Effector memory CD4-positive, alpha-beta T cell (primary cell): Measurements from ENCODE around the gene TAS2R40.
"Not testable (repeated sequence)": the region's sequence is repeated elsewhere in the genome, so short reads cannot be mapped to it uniquely, and the experiment has no call there.

Source experiments
- DNase-seq, 3 donors: peaks; one replicate each; pipeline ENCODE4 v3.0.0-alpha.2; 2020
- H3K27ac ChIP-seq: 2 replicates; pipeline ENCODE4 v1.7.0; 2013; ENCODE audit warnings: mild to moderate bottlenecking, low read length, moderate library complexity; ENCODE audit not compliant: insufficient read depth, poor library complexity, severe bottlenecking
- H3K27me3 ChIP-seq: replicated peaks from 2 replicates; pipeline ENCODE4 v1.7.0; 2013; ENCODE audit warnings: mild to moderate bottlenecking, low read length; ENCODE audit not compliant: insufficient read depth, control insufficient read depth, poor library complexity, severe bottlenecking
- H3K36me3 ChIP-seq: 2 replicates; pipeline ENCODE4 v1.7.0; 2013; ENCODE audit warnings: mild to moderate bottlenecking, low read length, moderate library complexity; ENCODE audit not compliant: control insufficient read depth, insufficient read depth
- H3K4me1 ChIP-seq: 2 replicates; pipeline ENCODE4 v1.7.0; 2013; ENCODE audit warnings: low read length, mild to moderate bottlenecking; ENCODE audit not compliant: control insufficient read depth, insufficient read depth, poor library complexity, severe bottlenecking
- H3K4me3 ChIP-seq: 2 replicates; pipeline ENCODE4 v1.7.0; 2013; ENCODE audit warnings: low read length, low read depth, mild to moderate bottlenecking; ENCODE audit not compliant: insufficient read depth, poor library complexity, severe bottlenecking
- H3K9me3 ChIP-seq: 2 replicates; pipeline ENCODE4 v1.7.0; 2013; ENCODE audit warnings: mild to moderate bottlenecking, low read length, moderate library complexity; ENCODE audit not compliant: control insufficient read depth

The TAS2R40 gene

GRCh38 chr7:143199040-143199439, 22.8 kb upstream of the TAS2R40 start:
- H3K27ac ChIP-seq = no peak overlapping the region

DNA sequence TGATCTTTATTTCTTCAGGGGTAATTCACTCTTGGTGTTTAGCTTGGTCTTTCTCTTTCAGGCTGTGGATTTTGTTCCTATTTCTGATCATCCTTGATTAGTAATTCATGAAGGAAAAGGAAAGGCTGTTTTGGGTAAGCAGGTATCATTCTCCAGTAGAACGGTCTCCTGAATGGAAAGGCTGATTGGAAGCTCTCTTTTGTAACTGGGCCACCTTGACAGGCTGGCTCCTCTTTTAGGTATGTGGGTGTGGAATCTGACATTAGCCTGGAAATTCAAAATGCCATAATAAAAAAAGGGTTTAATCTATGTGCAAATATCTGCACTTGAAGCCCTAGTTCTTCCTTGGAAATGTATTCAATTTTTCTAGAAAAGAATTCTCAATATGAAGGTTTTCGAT, 19.7 kb upstream of the TAS2R40 start:
- DNase-seq = no peak
- Histone ChIP-seq H3K27ac (no peak overlapping the region), H3K4me1 (peaks cover 9% of the 10 kb centered on the region)

More at GRCh38 chr7:143199040-143199439, 22.8 kb upstream of the TAS2R40 start:
- no peaks in the 10 kb centered on the region for H3K9me3 ChIP-seq
- H3K4me3 ChIP-seq = no peak overlapping the region
- H3K27me3 ChIP-seq = no peaks in the 10 kb centered on the region
- H3K36me3 ChIP-seq = no peaks in the 10 kb centered on the region
- no peaks in the 10 kb centered on the region for H3K4me1 ChIP-seq
- no peak for DNase-seq

DNA sequence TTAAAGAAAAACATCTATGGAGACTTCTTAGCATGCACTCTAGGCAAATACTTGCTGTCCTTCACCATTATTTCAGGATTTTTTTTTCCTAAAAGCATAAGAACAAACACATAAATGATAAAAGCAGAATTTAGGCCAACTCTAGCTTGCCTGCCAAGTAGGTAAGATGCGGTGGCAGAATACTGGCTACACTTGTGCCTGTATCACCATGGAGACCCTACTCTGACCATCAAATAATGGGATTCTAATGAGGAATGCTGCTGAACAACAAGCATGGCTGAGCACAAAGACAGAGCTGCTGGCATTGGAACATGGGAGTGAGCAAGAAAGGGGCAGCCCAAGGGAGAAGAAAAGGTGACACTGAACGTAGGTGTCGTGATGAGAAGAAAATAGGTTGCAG, 18.5 kb upstream of the TAS2R40 start:
- peaks cover 9% of the 10 kb centered on the region for H3K4me1 ChIP-seq
- H3K36me3 ChIP-seq = no peaks in the 10 kb centered on the region
- no peak overlapping the region for H3K4me3 ChIP-seq
- no peak overlapping the region for H3K27ac ChIP-seq
- H3K9me3 ChIP-seq = no peaks in the 10 kb centered on the region
- no peaks in the 10 kb centered on the region for H3K27me3 ChIP-seq
- no peak for DNase-seq

More for the DNA sequence above, 19.7 kb upstream of the TAS2R40 start:
- H3K36me3 ChIP-seq = no peaks in the 10 kb centered on the region
- H3K9me3 ChIP-seq = no peaks in the 10 kb centered on the region
- H3K4me3 ChIP-seq = no peak overlapping the region
- H3K27me3 ChIP-seq = no peaks in the 10 kb centered on the region

DNA sequence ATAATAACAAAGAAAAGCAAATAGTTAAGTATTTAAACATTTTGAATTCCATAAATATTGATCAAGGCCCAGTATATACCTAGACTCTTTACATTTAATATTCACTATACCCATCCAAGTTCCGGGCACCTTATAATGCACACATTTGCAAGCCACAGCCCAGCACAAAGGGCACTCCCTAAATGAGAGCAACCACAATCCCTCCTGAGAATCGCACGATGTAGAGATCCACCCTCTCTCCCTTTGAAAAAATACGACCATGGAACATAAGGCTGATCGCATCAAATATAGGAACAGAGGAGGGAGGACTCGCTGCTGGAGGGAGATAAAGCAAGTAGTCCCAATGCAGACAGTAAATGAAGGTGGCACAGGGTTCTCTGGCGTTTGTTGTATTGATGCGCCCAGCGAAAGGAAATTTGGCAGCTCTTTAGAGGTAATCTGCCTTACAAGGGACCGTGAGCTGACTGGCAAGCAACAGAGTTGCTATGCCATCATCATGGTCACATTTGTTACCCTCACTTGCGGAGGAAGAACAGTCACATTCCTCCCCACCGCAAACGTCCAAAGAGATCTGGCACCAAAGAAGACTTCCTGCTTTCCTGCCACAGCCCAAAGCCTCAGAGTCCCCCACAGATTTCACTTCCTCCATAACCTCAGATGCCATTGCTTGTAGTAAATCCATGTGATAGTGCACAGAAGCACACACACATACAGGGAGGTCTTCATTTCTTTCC, 16.1 kb upstream of the TAS2R40 start:
- DNase-seq = no peak

DNA sequence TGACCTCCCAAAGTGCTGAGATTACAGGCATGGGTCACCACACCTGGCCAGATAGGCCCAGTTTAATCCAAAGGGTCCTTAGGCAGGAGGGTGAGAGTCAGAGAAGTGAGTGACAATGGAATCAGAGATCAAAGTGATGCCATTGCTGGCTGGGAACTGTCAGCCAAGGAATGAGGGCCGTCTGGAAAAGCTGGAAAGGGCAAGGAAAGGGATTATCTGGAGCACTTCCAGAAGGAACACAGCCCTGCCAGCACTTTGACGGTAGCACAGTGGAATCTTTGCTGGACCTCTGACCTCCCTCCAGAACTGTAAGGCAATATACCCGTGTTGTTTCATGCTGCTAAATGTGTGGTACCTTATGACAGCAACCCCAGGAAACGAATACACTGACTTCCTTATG, 11.3 kb upstream of the TAS2R40 start:
- Histone ChIP-seq H3K9me3 (no peaks in the 10 kb centered on the region), H3K27ac (no peak overlapping the region), H3K27me3 (no peaks in the 10 kb centered on the region), H3K4me3 (no peak overlapping the region), H3K36me3 (no peaks in the 10 kb centered on the region), H3K4me1 (peaks cover 7% of the 10 kb centered on the region)
- no peak for DNase-seq

More for the DNA sequence above, 16.1 kb upstream of the TAS2R40 start:
- peaks cover 9% of the 10 kb centered on the region for H3K4me1 ChIP-seq
- H3K4me3 ChIP-seq = no peak overlapping the region
- no peaks in the 10 kb centered on the region for H3K27me3 ChIP-seq
- H3K36me3 ChIP-seq = no peaks in the 10 kb centered on the region
- H3K27ac ChIP-seq = no peak overlapping the region
- H3K9me3 ChIP-seq = no peaks in the 10 kb centered on the region

- not testable (repeated sequence) for H3K27me3 ChIP-seq, H3K4me3 ChIP-seq, H3K4me1 ChIP-seq, H3K9me3 ChIP-seq, H3K36me3 ChIP-seq, H3K27ac ChIP-seq, DNase-seq
These were observed 8.4 kb upstream of the TAS2R40 start for GRCh38 chr7:143213478-143213877.

DNA sequence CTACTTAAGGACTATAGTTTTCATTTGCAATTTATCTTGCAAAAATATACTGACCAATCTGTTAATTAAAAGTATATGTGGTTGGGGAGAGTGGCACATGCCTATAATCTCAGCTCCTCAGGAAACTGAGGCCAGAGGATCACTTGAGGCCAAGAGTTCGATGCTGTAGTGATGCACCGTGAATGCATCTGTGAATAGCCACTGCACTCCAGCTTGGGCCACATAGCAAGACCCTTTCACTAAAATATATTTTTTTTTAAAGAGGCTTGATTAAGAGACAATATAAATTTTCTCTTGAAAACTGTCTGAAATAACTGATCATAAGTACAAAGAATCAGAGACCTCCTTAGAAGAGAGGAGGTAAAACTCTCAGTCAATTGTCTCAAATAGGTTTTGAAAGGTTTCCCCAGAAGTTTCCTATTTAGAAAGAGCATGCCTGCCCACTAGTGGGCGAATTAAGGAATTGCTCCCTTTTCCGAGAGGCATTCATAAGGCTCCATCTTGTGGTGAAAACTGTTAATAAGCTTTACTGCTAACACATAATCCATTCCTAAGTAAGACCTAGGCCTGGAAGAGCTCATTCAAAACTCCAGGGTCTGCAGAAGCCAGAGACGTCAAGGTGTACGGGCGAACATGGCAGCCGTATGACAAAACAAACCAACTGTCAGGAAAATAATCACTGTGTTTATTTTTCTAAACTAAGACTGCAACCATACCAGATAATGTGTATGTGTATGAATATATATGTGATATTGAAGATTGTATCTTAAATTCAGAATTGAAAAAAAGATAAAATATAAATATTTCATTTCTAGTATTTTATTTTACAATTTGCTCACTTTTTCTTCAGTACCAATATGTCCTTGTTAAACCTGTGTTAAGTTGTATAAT, 6.8 kb upstream of the TAS2R40 start:
- Histone ChIP-seq H3K9me3 (no peaks in the 10 kb centered on the region), H3K27me3 (no peaks in the 10 kb centered on the region), H3K36me3 (no peaks in the 10 kb centered on the region), H3K27ac (no peak overlapping the region), H3K4me1 (no peaks in the 10 kb centered on the region), H3K4me3 (no peak overlapping the region)
- peak; percentile 12 to 50 (median 33) for DNase-seq

DNA sequence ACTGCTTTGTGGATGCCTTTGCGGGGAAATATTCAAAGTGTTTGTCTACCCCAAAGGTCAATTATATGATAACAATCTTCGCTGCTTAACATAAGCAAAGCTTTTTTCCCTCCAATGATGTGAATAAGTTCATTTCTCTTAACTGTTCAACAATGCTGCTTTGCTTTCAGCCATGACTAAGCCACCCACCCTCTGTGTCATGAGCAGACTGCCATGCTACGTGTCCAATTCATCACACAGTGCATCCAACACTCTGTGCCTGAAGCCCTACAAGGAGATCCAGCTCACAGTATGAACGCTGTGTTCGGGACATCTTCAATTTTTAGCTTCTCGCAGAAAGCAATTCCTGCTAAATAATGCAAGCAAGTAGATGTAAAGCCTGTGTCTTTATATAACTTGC, 5.7 kb upstream of the TAS2R40 start:
- H3K4me1 ChIP-seq = no peaks in the 10 kb centered on the region
- no peaks in the 10 kb centered on the region for H3K9me3 ChIP-seq

DNA sequence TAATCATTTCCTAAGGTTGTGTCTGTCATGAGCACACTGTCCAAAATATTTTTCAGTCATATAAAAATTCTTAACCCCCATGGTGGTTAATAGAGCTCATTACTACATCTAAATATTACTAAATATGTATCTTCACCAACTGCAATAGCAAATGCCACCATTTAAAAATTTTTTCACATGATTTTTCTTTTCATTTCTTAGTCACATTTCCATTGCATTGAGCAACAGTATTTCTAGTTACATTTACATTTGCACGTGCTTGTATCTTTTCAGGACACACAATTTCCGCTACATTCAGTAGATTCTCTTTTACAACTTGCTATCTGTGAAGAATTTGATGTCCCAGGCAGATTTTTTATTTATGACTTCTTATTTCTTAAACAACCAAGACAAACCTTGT, 5.2 kb upstream of the TAS2R40 start:
- no peak overlapping the region for H3K27ac ChIP-seq
- no peak for DNase-seq

More for the DNA sequence above, 5.7 kb upstream of the TAS2R40 start:
- DNase-seq = no peak
- H3K4me3 ChIP-seq = no peak overlapping the region
- H3K27ac ChIP-seq = no peak overlapping the region
- no peaks in the 10 kb centered on the region for H3K36me3 ChIP-seq
- H3K27me3 ChIP-seq = no peaks in the 10 kb centered on the region

GRCh38 chr7:143217806-143218205, 4.0 kb upstream of the TAS2R40 start:
- Histone ChIP-seq H3K9me3 (no peaks in the 10 kb centered on the region), H3K4me1 (no peaks in the 10 kb centered on the region), H3K36me3 (no peaks in the 10 kb centered on the region), H3K27me3 (no peaks in the 10 kb centered on the region), H3K27ac (no peak overlapping the region), H3K4me3 (no peak overlapping the region)
- no peak for DNase-seq

More for the DNA sequence above, 5.2 kb upstream of the TAS2R40 start:
- Histone ChIP-seq H3K4me1 (no peaks in the 10 kb centered on the region), H3K36me3 (no peaks in the 10 kb centered on the region), H3K27me3 (no peaks in the 10 kb centered on the region), H3K9me3 (no peaks in the 10 kb centered on the region), H3K4me3 (no peak overlapping the region)
